Stimulated activated CD4-positive, alpha-beta T cell treated with anti-CD3 and anti-CD28 coated beads, TNF-alpha, amount 100 ng/mL, for 24 hours (primary cell): ENCODE measurements around the gene ARHGDIB.

Experiments used
- DNase-seq, 3 experiments: peaks; one replicate each; pipeline ENCODE4 v3.0.0-alpha.2; 2020; ENCODE audit warnings: low read depth in 3 of 3

Gene ARHGDIB

GRCh38 chr12:14956024-14956891 is 5.1 kb downstream of the ARHGDIB start:
- DNase-seq: no peak

DNA sequence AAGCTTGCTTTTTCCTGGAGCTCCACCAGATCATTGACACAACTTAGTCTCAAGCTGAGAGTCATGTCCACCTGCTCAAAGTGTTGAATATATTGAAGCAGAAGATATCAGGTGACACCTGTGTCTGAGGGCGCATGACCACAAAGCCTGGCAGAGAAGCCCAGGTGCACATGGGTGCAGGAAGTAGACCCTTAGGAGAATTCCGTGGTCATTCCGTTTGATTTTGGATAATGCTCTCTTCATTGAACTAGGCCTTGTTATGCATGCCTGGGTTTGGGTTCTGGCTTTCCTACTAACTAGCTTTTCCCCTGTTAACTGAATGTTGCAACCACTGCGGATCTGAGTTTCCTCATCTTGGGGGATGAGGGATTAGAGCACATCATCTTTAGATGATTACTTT is 7.1 kb downstream of the ARHGDIB start:
- DNase-seq: no peak

DNA sequence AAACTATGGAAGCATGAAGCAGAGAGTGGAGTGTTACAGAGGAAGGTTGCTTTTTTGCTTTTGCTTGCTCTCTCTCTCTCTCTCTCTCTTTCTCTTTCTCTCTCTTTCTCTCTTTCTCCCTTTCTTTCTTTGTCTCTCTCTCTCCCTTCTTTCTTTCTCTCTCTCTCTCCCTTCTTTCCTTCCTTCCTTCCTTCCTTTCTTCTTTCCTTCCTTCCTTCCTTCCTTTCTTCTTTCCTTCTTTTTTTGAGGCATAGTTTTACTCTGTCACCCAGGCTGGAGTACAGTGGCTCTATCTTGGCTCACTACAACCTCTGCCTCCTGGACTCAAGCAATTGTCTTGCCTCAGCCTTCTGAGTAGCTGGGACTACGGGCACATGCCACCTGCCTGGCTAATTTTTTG is 7.6 kb downstream of the ARHGDIB start:
- no peak for DNase-seq

DNA sequence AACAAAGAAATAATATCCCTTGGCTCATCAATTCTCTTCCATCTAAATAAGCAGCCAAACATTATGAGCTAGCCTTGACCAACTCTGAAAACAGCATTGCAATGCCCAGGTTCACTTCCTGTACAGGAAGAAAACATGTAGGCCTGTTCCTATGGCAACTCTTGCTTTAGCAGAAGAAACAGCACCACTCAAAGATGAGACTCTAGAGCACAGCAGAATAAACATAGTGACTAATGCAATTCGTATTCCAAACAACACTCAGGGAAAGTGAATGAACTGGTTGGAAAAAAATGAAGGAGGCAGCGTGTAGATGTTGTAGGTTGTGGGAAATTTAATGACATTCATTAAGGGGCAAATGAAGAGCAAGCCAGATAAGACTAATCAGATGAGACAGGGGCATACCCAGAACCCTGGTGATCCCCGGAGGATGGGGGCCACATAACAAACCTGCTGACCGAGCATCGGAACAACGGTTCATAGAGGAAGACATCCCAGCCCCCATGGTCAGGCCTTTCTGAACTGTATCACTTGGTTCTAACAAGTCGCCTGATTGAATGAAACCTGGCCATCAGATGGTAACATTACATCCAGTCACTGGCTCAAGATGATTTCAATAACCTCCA is 9.0 kb downstream of the ARHGDIB start:
- no peak for DNase-seq

DNA sequence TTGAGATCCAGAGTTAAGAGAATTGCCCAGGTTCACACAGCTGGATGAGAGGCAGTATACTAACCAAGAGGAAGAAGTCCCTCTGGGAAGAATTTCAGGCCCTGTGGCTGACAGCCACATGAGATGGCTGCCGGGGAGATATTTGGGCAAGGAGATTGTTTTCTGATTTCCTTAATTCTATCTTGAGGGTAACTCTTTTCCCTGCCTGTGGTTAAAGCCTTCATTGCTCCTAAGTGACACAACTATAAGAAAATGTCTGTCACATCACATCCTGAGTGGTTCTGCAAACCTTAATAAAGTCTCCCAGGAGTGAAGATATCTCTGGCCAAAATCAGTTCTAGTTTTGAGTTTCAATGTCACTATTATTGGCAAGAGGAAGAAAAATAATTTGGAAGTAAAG is 9.6 kb downstream of the ARHGDIB start:
- no peak for DNase-seq

- no peak for DNase-seq
Observed at GRCh38 chr12:14950982-14951746, 10.2 kb downstream of the ARHGDIB start.

DNA sequence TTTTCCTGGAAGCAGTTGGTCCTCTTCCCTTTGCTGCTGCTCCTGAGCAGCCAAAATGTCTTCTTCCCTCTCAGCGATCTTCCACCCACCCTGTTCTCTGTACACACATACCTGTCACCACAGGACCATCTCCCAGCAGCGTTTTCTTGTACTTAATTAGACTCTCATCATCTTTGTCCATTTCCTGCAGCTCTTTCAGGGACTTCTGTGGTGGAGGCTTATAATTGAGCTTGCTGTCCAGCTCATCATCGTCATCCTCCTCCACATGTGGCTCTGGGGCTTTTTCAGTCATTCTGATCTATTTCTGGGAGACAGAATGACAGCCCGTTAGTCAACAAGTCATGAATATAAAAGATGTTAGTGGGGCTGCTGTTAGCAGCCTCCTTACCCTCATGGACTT is 11.0 kb downstream of the ARHGDIB start:
- no peak for DNase-seq

GRCh38 chr12:14949631-14950030 is 11.8 kb downstream of the ARHGDIB start:
- no peak for DNase-seq

DNA sequence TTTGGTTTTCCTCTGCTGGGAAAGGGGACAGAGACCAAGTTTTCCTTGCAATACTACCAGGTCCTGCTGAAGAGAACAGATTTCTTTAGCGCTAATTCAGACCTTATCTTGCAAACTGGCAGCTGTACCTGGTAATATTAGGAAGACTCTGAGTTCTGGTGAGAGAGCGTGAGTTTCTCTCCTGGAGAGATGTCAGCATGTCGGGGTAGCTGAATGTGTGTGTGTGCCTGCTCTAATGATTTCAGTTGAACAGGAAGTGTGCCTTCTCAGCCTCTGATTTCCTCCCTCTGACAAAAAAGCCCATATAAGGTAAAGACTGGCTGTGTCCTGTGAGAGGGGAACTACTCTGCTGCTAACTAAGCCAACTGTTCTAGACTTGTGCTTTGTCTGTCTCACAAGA is 12.7 kb downstream of the ARHGDIB start:
- no peak for DNase-seq

- DNase-seq: no peak
Observed at GRCh38 chr12:14946861-14947260, 14.5 kb downstream of the ARHGDIB start.

GRCh38 chr12:14946162-14946561 is 15.2 kb downstream of the ARHGDIB start:
- no peak for DNase-seq

DNA sequence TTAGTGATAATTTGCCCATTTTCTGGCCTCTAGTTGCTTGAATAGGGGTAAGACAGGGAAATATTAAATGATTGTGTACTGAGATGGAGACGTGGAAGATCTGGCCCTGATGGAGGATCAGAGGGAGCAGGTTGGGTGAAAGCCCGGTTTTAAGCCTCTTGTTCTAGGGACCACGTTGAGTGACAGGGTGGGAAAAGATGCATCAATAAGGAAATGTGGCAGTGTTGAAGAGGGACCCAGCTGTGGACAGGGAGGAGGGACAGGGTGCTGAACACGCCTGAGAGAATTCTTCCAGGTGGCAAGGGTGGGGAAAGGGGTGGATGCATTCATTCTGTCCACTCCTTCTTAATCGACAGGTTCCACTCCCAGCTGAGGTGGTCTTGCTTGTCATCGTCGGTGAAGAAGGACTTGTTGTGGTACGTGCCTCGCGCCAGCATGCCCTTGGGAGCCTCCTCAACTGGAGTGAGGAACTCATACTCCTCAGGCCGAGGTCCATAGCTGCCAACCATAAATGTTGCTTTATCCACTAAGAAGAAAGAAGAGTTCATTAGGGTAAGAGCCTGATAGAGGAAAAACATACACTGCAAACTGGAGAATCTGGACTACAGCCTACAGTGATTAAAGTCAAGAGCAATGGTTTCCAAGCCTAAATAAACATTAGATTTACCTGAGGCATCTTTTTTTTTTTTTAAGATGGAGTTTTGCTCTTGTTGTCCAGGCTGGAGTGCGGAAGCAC is 19.0 kb downstream of the ARHGDIB start:
- DNase-seq: no peak

DNA sequence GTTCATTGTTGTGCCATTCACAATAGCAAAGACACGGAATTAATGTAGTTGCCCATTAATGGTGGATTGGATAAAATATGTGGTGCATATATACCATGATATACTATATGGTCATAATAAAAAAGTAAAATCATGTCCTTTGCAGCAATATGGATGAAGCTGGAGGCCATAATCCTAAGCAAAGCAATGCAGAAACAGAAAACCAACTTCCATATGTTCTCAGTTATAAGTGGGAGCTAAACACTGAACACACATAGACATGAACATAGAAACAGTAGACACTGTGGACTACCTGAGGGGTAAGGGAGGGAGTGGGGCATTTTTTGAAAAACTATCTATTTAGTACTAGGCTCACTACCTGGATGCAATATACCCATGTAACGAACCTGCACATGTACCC is 20.0 kb downstream of the ARHGDIB start:
- no peak for DNase-seq

DNA sequence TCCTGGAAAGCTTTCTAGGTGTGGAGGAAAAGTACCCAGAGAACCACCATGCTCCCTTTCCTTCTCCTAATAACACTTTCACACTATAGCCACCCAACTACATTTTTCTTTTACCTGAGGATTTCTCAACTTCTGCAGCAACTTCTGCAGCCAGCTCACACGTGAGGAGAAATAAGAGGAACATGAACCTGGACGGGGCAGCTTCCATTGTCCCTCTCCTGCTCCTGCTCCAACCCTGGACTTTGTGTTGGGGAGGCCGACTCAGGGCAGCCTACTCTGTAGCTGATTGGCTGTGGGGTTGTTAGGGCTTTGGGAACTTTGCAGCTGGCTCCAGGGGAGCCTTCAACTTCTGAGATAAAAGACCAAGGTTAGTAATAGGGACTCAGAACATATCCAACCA is 23.1 kb downstream of the ARHGDIB start, which contains the start of gene ERP27:
Gene ERP27 (minus strand): TSS at position 237 of the 400 bp plus-strand sequence. CDS start 29 bp downstream, at position 208.
- DNase-seq: no peak

DNA sequence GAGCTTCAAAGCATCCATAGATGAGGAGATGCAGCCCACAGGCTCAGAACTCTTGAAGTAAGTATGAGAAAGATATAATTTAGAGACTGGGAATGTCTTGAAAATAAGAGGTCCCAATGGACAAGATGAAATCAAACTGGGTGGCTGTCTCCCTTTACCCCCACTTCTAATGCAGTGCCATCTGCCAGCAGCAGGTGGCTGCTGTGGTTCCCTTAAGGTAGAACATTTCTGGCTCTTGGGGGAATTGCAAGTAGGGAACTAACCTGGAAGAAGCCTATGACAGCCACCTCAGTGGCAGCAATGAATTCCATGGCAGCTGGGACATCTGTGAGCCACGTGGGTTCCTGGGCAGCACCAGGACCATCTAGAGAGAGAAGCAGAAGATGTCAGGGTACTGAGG is 23.7 kb downstream of the ARHGDIB start:
- DNase-seq: no peak

DNA sequence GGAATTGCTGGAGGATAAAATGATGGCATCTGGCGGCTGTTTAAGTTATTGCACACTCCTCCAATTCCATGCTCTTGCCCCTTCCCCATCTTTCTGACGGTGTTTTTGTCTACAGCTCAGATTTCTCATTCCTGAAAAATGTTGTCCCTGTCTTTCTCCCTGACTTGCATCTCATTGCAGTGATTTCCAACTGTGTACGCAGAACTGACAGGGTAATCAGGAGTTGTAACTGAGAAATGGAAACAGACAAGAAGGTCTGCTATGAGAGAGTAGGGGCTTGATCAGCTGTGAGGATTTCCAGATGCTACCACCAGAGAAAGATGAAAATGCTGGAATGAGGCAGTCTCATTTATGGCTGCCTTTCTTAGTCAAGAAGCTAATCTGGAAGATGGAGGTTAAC is 24.4 kb downstream of the ARHGDIB start:
- no peak for DNase-seq

DNA sequence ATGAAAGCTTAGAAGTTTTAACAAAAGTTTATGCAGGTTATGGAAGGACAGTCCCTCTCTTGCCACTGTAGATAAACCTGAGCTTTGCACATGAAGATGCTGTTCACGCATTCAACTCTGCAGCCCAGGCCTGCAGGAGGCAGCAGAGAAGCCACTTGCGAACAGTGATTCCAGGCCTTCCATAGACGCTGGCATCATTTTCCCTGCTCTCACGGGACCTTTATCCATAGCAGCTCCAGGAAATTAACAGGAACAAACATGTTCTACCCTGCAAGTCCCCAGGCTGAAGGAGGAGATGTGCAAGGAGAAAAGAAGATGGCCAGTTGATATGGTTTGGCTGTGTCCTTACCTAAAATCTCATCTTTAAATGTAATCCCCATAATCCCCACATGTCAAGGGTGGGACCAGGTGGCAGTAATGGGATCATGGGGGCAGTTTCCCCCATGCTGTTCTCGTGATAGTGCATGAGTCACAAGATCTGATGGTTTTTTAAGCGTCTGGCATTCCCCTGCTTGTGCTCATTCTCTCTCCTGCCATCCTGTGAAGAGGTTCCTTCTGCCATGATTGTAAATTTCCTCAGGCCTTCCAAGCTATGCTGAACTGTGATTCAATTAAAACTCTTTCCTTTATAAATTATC is 25.1 kb downstream of the ARHGDIB start:
- no peak for DNase-seq

GRCh38 chr12:14935031-14935430 is 26.4 kb downstream of the ARHGDIB start:
- DNase-seq: no peak

- DNase-seq: no peak
Observed at GRCh38 chr12:14934511-14934910, 26.9 kb downstream of the ARHGDIB start.

- no peak for DNase-seq
Observed at GRCh38 chr12:14931791-14932560, 29.4 kb downstream of the ARHGDIB start.

- DNase-seq: no peak
Observed at GRCh38 chr12:14931359-14931758, 30.0 kb downstream of the ARHGDIB start.
